ENCODE results near the gene ARMH3.

The ARMH3 gene

DNA sequence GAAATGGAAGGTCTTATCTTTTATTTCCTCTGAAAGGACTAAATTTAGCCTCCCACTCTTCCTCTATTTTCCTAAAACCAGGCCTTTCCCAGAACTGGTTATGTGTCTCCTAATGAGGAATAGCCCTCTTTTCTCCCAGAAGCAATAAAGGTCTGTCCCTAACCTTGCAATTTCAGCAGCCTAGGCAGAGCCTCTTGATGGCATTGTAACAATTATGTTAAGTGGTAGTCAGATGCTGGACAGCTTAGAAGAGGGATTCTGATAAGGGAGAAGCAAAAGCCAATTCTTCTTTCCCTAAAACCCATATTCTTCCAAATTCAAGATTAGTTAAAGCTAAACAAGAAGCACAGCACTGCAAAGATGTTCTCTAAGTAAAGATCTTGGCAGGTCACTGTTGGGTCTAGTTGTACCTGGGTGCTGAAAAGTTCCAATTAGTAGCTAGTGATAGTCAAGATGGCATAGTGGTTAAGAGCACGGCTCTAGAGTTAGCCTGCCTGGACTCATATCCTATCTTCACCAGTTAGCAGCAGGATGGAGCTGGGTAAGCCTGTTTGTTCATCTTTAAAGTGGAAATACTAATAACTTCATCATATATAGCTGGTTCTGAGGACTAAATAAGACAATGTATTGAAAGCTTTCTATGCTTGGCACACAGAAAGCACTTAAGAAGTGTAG, 198.0 kb downstream of the ARMH3 start:
- no peak for DNase-seq (ENCODE audit: low read depth, low spot score)

DNA sequence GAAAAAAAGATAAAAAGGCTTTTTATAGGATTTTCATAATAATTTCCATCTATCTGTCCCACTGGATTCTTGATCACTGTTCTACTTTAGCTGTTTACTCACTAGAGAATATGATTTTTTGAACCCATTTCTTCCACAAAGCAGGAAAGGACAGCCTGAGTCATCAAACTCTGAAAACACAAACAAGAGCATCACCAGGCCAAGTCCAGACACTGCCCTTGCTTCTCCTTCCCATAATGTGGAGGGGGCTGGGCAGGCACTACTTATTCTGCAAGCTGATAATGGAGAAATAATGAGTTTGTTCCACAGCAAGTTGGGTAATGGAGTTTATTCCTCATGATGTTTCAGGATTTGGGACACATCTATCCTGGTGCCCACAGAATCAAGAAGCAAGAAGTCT, 199.3 kb downstream of the ARMH3 start:
- DNase-seq (ENCODE audit: low read depth, low spot score): no peak

DNA sequence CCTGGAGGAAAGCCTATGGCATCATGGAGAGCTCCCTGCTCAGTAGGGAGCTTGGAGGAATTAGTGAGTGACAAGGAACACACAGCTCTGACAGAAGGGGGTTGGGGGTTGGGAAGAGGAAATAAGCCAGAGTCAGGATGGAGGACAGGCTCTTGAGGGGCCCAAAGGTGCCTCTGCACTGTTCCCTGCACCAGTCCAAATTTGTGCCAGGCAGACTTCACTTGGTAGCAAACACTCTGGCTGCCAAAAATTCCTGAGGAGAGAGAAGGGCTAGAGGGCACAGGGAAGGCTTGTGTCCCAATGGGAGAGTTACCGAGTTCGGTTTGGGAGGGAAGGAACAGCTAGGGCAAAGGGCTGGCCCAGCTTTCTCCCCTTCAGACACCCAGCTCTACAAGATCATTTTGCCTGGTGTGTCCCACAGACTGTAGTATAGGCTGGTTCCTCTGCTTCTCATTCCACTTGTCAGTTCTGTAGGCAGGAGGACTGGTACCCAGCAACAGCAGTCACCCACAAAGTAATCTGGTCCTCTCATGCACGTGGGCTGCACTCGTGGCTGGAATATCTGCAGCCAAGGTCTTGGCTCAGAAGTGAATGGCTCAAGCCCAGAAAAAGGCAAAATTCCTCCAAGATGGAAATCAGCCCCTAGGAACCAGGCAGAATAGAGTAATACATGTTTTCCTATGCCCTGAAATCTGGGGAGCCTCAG, 204.4 kb downstream of the ARMH3 start:
- DNase-seq (ENCODE audit: low read depth, low spot score): no peak

DNA sequence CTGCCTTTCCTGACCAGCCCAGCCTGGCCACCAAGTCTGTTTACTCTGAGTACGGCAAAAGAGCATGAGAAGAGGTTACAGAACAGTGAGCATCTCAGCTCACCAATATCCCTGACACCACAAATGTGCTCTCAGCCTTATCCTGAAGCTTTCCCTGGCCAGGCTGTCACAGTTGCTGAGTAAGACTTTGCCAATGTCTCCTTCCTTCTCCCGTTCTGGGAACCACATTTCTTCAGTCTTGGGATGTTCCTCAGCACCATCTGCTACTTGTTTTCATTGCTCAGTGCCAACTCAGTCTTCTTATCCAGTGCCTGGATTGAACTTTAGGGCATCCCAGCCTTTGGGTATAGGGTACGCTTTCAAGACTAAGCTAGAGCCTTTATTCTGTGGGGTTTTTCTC, 205.2 kb downstream of the ARMH3 start:
- no peak for DNase-seq (ENCODE audit: low read depth, low spot score)

DNA sequence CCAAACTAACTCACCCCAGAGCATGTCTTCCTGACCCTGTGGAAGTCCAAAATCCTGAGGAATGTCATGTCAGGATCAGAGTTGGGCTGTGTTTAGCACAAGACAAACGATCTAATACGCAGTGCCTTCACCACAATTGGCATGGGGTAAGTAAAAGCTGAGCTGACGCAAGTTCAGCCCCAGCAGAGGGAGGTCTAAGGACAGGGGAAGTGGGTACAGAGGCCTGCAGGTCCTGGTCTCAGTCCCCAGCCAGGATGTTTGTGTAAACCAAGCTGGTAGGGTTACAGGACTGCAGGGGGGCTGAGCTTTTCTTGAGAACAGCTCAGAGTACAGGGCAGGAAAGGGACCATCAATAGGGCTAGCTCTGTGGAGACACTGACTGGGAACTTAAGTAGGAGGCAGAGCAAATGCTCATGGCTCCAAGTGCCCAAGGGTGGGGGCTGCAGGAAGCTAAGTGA, 207.1 kb downstream of the ARMH3 start:
- no peak for DNase-seq (ENCODE audit: low read depth, low spot score)

DNA sequence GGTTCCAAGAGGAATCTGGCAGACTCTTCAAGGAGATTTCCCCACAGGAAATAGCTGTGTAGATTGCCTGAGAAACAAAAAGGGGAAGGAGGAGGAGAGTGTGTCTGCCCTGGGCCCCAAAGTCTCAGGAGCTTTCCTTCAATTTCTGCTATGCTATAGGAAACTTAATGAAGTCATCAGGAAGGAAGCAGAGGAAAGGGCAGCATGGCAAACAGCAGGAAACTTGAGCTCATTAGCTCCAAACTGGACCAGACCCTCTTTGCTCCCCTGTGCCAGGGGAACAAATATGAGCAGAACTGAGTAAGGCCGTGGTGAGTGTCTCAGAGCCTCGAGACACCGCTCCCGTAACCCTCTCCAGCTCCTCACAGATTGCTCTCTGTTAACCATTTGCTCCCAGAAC, 207.6 kb downstream of the ARMH3 start:
- DNase-seq (ENCODE audit: low read depth, low spot score): no peak

DNA sequence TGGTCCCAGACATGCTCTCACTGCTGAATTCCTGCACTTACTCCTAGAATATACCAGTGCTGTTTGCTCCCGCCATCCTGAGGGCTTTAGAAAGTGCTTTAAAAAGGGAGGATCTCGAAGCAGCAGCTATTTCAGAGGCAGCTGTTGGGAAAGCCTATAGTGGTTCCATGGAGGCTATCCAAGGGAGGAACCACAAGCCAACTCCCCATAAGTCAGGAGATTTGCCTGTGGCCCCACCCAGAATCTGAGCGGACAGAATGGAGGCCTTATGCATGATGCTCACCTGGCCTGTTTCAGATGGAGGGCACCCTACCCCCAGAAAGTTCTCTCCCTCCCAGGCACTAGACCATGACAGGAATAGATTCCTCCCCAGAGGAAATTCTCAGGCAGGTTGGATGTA, 210.1 kb downstream of the ARMH3 start:
- DNase-seq (ENCODE audit: low read depth, low spot score): no peak

DNA sequence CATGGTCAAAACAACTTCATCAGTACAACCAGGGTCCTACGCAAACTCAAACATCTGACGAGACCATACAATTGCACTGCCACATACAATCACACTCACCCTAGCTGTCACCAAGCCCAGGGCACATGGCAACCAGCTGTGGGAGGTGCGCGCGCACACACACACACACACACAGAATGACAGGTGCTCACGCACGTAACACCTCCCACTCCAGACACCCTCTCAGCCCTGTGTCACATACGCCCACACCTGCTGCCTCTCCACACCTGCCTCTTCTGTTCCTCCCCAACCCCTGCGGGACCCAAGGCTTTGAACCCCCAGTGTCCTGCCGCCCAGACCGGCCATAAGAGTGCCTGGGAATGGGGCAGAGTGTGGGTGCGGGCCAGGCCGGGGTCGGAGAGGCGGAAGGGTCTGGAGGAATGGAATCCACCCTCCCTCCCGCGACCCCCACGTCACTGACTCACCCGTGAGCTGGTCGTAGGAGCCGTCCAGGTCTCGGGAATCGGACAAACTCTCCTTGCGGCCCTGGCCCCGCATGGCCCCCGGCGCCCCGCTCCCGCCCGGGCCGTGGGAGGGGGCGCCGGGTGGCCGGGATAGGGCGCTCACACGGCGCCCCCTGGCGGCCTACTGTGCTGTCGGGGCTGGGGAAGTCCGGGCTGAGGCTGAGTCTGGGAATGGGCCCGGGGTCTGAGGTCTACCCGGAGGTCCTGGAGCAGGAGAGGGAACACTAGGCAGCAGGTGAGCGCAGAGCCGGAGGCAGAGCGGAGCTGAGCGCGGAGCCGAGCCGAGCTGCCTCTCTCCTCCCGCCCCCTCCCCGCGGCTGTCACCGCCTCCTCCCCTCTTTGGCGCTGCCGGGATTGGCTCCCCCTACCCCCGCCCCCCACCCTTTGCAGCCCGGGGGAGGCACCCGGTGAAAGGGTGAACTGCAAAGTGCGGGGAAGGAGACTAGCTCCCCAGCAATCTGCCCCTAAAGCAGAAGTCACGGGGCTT, 212.6 kb downstream of the ARMH3 start, which contains the start of gene KCNIP2:
KCNIP2 (minus strand) TSS at position 769 of the 990 bp plus-strand sequence; CDS start at position 537, 232 bp downstream.
- no peak for DNase-seq (ENCODE audit: low read depth, low spot score)

DNA sequence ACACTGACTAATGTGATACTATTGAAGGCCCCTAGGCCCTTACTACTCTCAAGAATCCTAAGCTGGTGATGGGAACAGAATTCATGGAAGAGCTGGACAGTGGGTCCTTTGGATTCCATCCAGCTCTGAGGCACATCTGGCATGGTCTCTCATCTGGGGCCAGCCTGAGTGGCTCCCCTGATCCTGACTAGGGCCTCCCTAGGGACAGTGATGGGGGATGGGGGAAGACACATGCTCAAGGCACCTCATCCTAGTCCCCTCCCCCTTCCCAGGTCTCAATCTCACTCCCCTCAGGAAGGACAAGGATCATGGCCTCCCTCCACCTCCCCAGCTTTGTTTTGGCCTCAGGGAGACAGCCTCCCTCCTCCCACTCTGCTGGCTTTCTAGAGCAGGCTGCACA, 214.1 kb downstream of the ARMH3 start:
- DNase-seq (ENCODE audit: low read depth, low spot score): no peak

DNA sequence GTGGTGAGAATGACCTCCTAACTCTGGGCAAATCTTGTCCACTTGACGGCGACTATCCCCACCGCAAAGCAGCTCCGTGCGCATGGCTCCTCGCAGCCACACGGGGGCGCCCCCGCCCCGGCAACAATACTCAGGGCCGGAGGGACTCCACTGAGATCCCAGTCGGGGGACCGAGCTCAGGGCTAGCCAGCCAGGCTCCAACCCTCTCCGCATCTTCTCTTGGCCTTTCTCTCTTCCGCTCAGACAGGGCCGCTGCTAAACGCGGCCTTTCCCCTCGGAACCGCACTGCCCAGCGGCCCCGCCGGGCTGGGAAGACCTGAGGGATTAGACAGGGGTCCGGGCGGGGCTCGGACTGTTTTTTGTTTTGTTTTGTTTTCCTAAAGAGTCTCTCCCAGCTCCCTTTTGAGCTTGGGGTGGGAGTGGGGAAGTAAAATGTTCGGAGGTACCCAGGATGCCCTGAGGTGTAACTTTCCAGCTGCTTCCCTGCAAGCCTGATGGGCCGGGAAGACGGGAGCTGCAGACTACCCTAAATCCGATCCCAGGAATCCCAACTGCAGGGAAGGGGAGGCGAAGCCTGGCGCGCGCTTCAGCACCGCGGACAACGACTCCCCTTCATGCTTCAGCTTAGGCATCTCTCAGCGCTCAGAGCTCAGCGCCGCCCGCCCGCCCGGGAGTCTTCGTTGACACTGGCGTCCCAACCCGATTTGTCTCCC, 215.1 kb downstream of the ARMH3 start:
- no peak for DNase-seq (ENCODE audit: low read depth, low spot score)

DNA sequence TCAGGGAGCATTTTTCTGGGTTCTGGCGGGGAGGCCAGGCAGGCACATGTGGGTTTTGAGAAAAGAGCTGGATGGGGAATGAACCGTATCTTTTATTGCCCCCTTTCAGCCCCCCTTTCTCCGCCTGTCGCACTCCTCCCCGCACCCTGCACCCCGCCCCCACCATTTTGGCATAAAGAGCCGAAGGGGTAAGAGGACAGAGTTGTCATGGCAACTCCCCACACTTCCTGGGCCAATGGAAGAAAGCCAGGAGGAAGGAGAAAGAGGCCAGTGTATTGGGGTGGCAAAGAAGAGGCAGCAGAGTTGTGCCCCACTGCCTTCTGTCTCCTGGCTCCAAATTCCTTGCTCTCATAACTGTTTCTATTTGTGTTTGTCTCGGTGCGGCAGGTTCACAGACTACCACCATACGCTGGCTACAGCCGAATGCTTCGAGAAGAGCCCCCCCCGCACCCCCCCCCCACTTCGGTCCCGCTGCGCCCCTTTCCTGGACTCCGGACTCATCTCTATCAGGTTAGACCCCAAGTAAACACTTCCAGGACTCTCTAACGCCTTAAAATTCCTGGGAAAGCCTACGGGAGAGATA, 215.8 kb downstream of the ARMH3 start:
- no peak for DNase-seq (ENCODE audit: low read depth, low spot score)

DNA sequence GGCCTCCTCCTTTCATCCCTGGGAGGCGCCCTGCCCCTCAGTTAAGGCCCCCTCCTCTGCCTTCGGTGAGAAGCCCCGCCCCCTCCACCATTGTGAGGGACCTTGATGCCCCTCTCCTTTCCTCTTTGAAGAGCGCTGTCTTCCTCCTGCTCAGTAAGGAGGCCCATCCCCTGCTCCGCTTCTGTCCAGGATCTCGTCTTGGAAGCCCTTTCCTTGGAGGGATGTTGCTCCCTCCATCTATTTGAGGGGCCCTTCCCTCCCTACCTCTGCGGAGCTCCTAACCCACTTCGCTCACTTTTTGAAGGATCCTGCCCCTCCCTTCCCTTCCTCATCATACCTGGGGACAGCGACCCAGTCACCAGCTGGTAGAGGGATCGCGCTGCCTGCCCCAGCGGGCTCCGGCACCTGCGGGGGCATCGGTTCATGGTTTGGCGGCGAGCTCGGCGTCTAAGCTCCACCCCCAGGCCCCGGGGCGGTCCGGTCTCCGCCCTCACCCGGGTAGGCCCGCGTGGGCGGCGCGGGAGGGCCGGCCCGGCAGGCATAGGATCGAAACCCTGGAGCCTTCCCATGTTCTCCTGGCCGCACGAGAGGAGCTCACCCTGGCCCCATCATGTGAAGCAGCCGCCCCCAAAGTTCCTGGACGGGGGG, 216.4 kb downstream of the ARMH3 start:
- DNase-seq (ENCODE audit: low read depth, low spot score): no peak

DNA sequence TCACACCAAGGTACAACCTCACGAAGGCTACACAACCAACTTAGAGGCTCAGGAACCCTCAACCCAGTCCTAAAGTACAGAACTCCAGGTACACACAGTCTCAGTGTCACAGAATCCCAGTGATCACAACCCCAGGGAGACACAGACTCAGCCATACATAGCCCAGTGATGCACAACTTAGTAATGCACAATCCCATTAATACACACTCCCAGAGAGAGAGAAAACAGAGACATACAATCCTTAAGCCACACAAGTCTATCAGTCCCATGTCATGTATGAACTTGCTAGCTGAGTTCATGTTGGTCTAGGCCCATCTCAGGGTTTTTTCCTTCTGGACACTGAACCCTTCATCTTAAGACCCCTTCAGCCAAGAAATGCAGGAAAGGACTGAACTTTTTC, 217.0 kb downstream of the ARMH3 start:
- DNase-seq (ENCODE audit: low read depth, low spot score): no peak

DNA sequence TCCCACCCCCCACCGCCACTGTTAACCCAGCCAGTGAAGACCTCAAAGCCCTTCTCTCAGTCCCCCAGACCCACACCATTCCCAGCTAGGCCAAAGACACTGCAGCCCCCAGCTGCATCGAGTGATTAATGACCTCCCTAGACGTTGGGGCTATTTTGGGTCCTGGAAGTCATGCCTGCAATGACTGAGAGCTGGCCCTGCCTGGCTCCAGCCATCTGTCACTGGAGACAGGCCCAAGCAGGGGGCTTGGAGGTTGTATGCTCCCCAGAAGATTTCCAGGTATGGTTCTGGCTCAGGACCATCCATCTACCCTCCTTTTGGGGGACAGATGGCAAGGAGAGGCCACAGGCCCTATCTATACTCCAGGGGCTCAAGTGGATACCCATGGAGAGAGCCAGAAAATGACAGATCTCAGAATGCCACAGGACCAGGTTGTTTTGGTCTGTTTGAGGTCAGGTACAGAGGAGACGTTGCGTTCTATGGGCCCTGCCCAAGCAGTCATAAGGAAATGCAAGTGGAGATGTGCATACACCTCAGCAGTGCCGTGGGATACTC, 217.5 kb downstream of the ARMH3 start:
- DNase-seq (ENCODE audit: low read depth, low spot score): no peak

DNA sequence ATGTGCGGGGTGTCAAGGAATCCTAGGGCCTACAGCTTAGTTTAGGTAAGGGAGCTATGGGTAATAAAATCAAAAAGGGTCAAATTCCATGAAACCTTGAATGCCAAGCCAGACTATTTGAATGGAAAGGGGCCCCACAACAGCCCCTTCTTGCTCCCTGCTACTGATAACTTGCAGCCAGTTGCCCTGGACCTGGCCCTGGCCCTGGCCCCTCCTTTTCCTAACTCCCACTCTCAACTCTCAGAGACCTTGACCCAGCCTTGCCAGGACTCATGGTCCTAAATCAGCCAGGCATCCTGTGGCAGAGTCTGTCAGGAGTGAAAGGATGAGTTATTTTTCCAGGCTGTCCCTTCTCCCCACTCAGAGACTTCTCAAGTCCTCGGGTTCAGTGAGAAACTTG, 218.2 kb downstream of the ARMH3 start:
- DNase-seq (ENCODE audit: low read depth, low spot score): no peak

DNA sequence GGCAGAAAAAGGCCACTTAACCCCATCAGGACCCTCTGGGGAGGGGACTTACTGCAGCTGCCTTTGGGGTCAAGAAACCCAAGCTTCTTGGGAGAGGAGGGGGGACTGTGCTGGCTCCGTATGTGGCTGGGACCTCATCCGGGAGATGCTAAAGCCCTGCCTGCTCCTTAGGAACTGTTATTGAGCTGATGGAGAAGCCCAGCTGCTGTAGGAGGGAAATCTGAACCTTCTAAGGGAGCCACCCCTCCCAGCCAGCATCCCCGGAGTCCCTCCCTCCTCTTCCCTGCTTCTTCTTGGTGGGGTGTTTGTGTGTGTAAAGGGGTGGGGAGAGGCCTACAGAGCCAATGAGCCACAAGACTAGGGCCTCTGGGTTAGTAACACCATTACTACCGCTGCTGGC, 220.6 kb downstream of the ARMH3 start:
- DNase-seq (ENCODE audit: low read depth, low spot score): no peak

DNA sequence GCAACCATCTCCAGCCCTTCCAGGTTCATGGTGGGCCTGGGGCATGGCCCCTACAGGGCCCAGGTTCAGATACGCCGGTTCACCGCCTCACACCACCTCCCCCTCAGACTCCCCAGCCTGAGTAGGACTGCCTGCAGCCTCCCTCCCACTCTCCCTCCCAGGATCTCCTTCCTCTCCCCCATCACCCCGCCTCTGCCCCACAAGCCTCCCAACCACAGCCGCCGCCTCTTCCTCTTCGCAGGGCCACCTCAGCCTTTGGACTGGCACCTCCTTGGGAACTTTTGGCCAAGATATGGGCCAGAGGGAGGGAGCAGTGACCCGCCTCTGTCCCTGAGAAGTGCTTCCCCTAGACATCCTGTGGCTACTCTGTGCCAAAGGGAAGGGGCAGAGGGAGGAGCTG, 221.6 kb downstream of the ARMH3 start:
- no peak for DNase-seq (ENCODE audit: low read depth, low spot score)

DNA sequence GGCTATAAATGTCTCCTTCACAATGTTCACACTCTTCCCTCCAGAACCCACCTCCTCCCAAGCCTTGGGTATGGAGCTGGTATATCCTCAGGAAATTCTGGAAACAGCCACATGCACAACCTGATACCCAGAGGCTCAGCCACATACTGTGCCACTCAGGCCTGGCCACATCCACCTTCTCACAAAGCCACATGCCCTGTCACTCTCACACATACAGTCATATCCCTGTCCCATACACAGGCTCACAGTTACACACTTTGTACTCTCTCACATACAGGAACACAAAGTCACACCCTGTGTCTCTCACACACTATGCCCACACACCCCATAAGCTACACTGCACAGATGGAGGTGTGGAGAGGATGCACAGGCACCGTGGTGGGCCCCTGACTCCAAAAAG, 222.5 kb downstream of the ARMH3 start:
- DNase-seq (ENCODE audit: low read depth, low spot score): no peak

DNA sequence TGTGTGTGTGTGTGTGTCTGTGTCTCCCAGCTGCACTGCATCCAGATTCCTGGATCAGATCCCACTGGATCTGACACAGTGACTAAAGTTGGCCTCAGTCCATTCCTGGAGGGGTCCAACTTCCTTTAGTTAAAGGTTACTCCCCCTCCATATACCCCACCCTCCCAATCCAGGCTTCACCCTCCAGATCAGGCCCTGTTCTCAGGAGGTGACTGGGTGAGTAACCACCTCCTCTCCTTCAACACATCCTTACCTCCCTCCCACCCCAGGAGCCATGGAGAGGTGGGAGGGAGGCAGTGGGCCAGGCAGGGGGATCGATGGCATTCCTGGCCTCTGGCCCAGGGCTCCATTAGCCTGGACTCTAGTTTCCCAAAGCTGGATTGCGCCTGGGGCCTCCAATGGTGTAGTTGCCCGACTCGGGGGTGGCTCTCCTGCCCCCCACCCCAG, 223.6 kb downstream of the ARMH3 start:
- DNase-seq (ENCODE audit: low read depth, low spot score): no peak

DNA sequence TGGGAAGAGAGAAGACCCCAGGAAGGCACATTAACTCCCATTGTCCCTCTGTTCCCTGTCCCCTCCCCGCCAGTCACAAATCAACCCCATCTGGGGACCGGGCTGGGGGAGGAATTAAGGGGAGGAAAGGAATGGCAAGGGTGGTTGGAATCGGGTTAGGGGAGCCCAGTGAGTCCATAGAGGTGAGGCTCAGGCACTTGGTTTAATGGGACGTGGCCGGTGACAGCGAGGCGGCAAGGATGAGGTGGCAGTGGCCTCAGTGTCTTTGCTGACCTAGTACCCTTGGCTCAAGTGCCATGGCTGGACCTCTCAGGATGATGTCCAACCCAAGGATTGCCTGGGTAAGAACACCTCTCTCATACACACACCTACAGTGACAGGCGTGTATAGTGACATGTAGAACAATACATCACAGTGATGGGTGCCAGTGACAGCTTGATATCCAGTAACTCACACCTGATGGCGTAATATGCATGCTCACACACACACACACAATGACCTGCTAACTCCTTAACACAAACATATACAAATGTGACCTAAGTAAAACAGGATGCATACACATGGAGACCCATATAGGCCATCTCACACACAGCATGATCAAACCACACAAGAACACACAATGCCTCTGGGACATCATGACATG, 224.7 kb downstream of the ARMH3 start:
- no peak for DNase-seq (ENCODE audit: low read depth, low spot score)

Data from smooth muscle cell of the brain vasculature (primary cell).